Stimulated activated CD8-positive, alpha-beta memory T cell treated with anti-CD3 and anti-CD28 coated beads, Interleukin-2, amount 100 ng/mL, for 48 hours (primary cell): ENCODE results near the gene PMFBP1.
"Not testable (repeated sequence)": the region's sequence is repeated elsewhere in the genome, so short reads cannot be mapped to it uniquely, and the experiment has no call there.

Experiments
- DNase-seq, 2 donors: peaks; one replicate each; pipeline ENCODE4 v3.0.0-alpha.2; 2020; ENCODE audit warnings: low read depth in 2 of 2

Gene PMFBP1

DNA sequence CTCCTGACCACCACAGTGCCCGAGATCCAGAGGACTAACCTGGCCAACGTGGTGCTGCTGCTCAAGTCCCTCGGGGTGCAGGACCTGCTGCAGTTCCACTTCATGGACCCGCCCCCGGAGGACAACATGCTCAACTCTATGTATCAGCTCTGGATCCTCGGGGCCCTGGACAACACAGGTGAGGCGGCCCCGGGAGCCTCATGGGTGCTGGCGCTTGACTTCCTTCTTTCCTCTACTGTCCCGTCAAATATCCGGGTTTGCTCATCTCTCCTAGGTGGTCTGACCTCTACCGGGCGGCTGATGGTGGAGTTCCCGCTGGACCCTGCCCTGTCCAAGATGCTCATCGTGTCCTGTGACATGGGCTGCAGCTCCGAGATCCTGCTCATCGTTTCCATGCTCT lies 64.6 kb downstream of the PMFBP1 start:
- no peak for DNase-seq

DNA sequence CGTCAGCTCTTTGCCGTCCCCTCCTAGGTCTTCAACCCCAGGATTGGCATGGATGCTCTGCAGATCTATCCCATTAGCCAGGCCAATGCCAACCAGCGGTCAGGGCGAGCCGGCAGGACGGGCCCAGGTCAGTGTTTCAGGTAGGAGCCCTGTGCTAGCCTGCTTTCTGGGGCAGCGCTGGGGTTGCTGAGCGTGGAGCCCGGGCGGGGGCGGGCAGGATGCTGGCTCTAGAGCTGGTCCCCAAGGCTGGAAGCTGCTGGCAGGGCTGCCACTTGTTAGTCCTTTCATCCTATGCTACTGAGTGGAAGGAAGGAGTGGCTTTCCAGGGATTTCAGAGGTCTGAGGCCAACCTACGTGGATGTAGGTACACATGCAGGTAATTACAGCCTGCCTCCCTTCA lies 66.0 kb downstream of the PMFBP1 start:
- no peak for DNase-seq

- DNase-seq: no peak
Observed at GRCh38 chr16:72104905-72105304, 67.0 kb downstream of the PMFBP1 start.

- no peak for DNase-seq
Observed at GRCh38 chr16:72101195-72101594, 70.8 kb downstream of the PMFBP1 start.

- DNase-seq: peak; percentile 8 to 12
Observed at GRCh38 chr16:72099377-72099818, 72.6 kb downstream of the PMFBP1 start.

- no peak for DNase-seq
Observed at GRCh38 chr16:72098936-72099335, 73.0 kb downstream of the PMFBP1 start.

- peak; percentile 7 to 16 for DNase-seq
Observed at GRCh38 chr16:72094266-72094610, 77.7 kb downstream of the PMFBP1 start.

DNA sequence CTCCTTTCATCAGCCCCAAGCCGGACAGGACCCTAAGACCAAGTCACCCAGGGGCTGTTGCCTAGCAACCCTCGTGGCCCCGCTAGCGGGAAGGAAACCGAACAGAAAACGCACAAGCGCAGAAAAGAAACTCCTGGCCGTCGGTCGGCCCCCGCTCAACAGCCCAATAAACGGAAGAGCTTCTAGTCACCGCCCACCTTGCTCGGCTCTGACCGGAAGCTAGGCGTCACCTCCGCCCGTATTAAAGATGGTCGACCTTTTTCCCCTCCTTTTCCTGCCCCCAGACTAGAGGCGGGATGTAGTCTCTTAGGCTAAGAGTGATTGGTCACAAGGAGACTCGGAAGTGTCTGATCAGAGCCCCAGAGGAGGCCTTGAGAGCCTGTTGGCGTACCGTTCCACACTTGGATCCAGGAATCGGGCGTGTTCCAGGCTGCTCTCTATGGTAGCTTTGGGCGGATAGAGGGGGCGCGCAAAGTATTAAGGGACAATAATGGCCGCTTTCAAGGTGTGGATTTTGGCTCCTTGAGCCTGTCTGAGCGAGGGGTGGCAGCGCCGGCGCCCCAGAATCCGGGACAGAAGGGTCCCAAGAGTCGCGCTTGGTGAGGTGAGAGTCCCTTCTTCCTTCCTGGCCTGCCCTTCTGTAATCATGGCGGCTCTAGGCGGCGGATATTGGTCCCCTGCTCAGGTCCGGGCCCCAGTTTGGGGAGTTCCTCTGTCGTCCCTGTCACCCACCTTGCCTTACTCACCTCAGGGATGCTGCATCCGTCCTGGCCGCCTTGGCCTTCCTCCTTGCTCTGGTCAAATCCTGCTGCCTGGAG lies 78.3 kb downstream of the PMFBP1 start, which contains the start of the genes DHX38 and TXNL4B:
Gene DHX38 (plus strand): TSS at position 400 of the 818 bp plus-strand sequence. CDS start 2,311 bp downstream, outside the sequence.
Gene TXNL4B (minus strand): TSS at position 173 of the 818 bp plus-strand sequence. CDS start 2,871 bp downstream, outside the sequence.
- peak; percentile 77 to 84 for DNase-seq

GRCh38 chr16:72092832-72093447 lies 79.0 kb downstream of the PMFBP1 start:
- no peak for DNase-seq

DNA sequence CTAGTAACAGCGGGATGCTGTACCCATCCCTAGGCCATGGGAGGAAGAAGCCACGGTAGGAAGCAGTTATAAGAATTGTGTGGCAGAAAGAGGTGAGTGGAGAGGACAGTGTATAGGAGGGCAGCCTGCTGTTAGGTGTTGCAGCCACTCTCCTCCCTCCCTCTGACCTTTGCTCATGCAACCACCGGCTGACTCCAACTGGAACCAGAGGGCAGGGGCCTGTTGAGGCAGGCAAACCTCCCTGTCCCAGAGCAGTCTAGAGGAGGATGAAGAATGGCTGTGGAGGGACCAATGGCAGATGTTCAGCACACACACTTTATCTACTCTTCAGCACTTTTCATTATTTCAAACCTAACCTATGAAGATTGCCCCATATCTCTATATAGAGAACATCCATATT lies 80.7 kb downstream of the PMFBP1 start:
- DNase-seq: no peak

DNA sequence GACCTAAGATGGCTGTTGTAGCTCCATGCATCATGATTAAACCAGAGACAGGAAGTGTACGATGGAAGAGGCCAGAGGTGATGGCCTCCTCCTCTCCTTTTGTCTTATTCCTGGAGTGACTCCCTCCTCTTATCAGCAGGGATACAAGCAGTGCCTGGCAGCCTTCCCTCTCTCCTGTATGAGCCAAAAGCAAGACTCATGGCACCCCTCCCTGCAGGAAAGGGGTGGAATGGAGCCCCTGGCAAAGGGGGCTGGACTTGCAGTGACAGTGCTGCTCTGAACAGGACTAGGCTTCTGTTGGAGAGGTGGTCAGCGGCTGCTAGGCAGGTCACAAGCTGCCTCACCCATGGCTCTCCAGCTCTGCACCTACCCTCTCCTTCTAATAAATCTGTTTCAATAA lies 87.0 kb downstream of the PMFBP1 start:
- DNase-seq: no peak

- no peak for DNase-seq
Observed at GRCh38 chr16:72084445-72084844, 87.5 kb downstream of the PMFBP1 start.

GRCh38 chr16:72083778-72084404 lies 88.1 kb downstream of the PMFBP1 start:
- DNase-seq: no peak

GRCh38 chr16:72076991-72077706 lies 94.8 kb downstream of the PMFBP1 start:
- not testable (repeated sequence) for DNase-seq

- DNase-seq: not testable (repeated sequence)
Observed at GRCh38 chr16:72075067-72075466, 96.9 kb downstream of the PMFBP1 start.

- no peak for DNase-seq
Observed at GRCh38 chr16:72073560-72074230, 98.3 kb downstream of the PMFBP1 start.

- no peak for DNase-seq
Observed at GRCh38 chr16:72072514-72073342, 99.2 kb downstream of the PMFBP1 start.
